ENCODE results near the gene SPECC1. TPM values are rescaled to one million over a fixed set of nuclear protein-coding genes. Genes with fewer than 3 reads are reported as not detected.

The SPECC1 gene
- total and polyA plus RNA-seq, 2 of the 4 experiments (the other 2 are of a cell fraction) = 16.9 to 26.2 TPM

DNA sequence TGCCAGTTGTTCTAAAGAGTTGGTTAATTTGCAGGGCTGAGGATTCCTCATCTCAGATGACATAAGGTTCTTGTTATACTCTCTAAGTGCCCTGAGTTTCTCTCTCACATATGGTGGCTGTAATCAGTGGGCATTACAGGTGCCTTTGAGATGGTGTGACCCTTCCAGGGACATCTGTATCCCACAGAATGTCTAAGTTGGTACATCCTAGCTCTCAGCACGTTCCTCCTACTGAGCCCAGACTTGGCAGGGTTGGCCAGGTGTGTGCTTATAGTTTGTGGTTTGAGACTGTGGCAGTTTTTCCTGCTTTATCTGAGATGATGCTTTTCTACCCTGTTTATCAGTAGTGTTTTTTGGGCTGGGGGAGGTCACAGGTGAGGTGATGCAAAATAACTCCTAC is 36.3 kb downstream of the SPECC1 start:
- Histone ChIP-seq H3K36me3 (ENCODE audit: control insufficient read depth, insufficient read depth, low read length) (no peaks in the 10 kb centered on the region), H3K18ac (ENCODE audit: low read depth, low read length) (no peak overlapping the region), H4K91ac (ENCODE audit: insufficient read depth, low read depth, low read length) (no peak overlapping the region), H3K9me3 (ENCODE audit: control insufficient read depth, insufficient read depth, low read length) (no peaks in the 10 kb centered on the region), H2AFZ (replicated peaks; ENCODE audit: low read length, poor library complexity) (no peak overlapping the region), H3K79me1 (ENCODE audit: low read depth in 1 of 2, low read length in 2 of 2) (no peaks in the 10 kb centered on the region), H3K56ac (ENCODE audit: extremely low read depth, insufficient read depth, low read length) (no peak overlapping the region), H2BK5ac (ENCODE audit: low read depth, low read length, poor library complexity, severe bottlenecking) (no peak overlapping the region), H4K20me1 (ENCODE audit: insufficient read depth, low read length) (no peaks in the 10 kb centered on the region), H2AK5ac (ENCODE audit: low read depth, low read length) (no peak overlapping the region), H3K4me3 (ENCODE audit: insufficient read depth, low read depth, low read length) (no peak overlapping the region), H2BK20ac (ENCODE audit: low read depth, low read length) (no peak overlapping the region), H3K27me3 (ENCODE audit: control insufficient read depth, insufficient read depth, low read length) (peaks cover 16% of the 10 kb centered on the region), H3K9me1 (ENCODE audit: insufficient read depth, low read length) (no peaks in the 10 kb centered on the region), H3K9ac (ENCODE audit: low read depth, low read length) (no peak overlapping the region), H3K4me2 (ENCODE audit: low read depth, low read length) (no peak overlapping the region), H3K14ac (replicated peaks; ENCODE audit: low read depth, low read length) (no peak overlapping the region), H4K8ac (ENCODE audit: low read depth in 2 of 2, low read length in 2 of 2) (no peak overlapping the region), H3K27ac (ENCODE audit: insufficient read depth, low read length) (no peak overlapping the region), H2BK120ac (ENCODE audit: low read depth, low read length) (no peak overlapping the region), H4K5ac (ENCODE audit: low read depth, low read length) (no peak overlapping the region), H3K4ac (ENCODE audit: low read depth, low read length) (no peak overlapping the region), H3K23ac (ENCODE audit: low read depth, low read length) (no peak overlapping the region), H2AK9ac (replicated peaks; ENCODE audit: low read depth, low read length, poor library complexity) (no peak overlapping the region), H2BK15ac (ENCODE audit: low read depth, low read length) (no peak overlapping the region), H3K4me1 (ENCODE audit: control insufficient read depth, insufficient read depth, low read length) (no peaks in the 10 kb centered on the region)
- BruUV-seq (replicated peaks) = no TSS peak
- dilution Hi-C loops (cut with HindIII; ENCODE audit: low sequenced_read_pairs, unreplicated experiment) (no loop called here), intact Hi-C loops (cut with micrococcal nuclease) (no loop called here), in situ Hi-C loops (cut with MboI; ENCODE audit: low sequenced_read_pairs) (no loop called here)
- ATAC-seq (ENCODE audit: low read depth) (no peak), DNase-seq (no peak)
- no CpG with 5 or more reads among the region's 1 CpG for WGBS, 2 experiments (ENCODE audit: extremely low coverage in 2 of 2, insufficient read length in 1 of 2)
- POLR2A ChIA-PET (ENCODE audit: unreplicated experiment) = no interaction called here
- CTCF ChIA-PET = no interaction called here
- TF ChIP-seq RFX5 (IDR thresholded peaks at IDR 0.05; ENCODE audit: low read depth, low read length) = no peak
- TF ChIP-seq NFE2L2 (IDR thresholded peaks at IDR 0.05; ENCODE audit: low read depth, low read length) = no peak
- no peak for TF ChIP-seq CTCF (conservative IDR thresholded peaks at IDR 0.05; ENCODE audit: low read depth, low read length)
- TF ChIP-seq FOS (IDR thresholded peaks at IDR 0.05; ENCODE audit: low read depth, low read length) = no peak
- TF ChIP-seq, protein P1, sequence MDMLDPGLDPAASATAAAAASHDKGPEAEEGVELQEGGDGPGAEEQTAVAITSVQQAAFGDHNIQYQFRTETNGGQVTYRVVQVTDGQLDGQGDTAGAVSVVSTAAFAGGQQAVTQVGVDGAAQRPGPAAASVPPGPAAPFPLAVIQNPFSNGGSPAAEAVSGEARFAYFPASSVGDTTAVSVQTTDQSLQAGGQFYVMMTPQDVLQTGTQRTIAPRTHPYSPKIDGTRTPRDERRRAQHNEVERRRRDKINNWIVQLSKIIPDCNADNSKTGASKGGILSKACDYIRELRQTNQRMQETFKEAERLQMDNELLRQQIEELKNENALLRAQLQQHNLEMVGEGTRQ (IDR thresholded peaks at IDR 0.05; ENCODE audit: low read depth, low read length) = no peak

All from IMR-90 (cell line).